ENCODE data around the gene CDC6. TPM values are rescaled to one million over a fixed set of nuclear protein-coding genes. Genes with fewer than 3 reads are reported as not detected.

CDC6 gene, protein sequence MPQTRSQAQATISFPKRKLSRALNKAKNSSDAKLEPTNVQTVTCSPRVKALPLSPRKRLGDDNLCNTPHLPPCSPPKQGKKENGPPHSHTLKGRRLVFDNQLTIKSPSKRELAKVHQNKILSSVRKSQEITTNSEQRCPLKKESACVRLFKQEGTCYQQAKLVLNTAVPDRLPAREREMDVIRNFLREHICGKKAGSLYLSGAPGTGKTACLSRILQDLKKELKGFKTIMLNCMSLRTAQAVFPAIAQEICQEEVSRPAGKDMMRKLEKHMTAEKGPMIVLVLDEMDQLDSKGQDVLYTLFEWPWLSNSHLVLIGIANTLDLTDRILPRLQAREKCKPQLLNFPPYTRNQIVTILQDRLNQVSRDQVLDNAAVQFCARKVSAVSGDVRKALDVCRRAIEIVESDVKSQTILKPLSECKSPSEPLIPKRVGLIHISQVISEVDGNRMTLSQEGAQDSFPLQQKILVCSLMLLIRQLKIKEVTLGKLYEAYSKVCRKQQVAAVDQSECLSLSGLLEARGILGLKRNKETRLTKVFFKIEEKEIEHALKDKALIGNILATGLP
- total RNA-seq (2022; extraction: Qiagen RNA extraction) = 43.9 to 55.4 TPM (median 47.2 TPM) in 5 replicates

DNA sequence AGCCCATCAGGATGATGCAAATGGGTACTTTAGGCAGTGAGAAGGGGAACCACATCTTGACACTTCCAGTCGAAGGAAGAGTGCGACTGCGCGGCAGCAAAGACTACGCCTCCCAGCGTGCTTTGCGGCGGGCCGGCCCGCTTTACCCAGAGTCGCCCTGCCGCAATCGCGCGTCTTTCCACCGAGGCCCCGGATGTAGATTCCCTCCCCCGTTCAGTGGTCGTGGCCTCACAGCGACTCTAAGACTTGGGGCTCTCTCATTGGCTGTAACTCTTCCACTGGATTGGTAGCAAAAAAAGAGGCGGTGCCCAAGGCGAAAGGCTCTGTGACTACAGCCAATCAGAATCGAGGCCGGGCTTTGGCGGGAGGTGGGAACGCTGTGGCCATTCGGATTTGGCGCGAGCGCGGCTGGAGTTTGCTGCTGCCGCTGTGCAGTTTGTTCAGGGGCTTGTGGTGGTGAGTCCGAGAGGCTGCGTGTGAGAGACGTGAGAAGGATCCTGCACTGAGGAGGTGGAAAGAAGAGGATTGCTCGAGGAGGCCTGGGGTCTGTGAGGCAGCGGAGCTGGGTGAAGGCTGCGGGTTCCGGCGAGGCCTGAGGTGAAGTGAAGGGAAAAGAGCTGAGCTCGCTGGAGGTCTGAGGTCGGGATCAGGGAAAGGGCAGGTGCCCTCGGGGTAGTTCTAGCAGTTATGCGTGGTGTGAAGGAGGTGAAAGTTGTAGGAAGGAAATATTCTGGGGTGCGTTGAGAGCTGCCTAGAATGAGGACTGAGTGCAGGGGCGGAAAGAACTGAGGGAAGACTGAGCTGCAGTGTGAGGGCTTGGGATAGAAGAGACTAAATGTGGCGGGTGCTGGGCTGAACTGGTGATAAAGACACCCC is at the start of gene CDC6:
Gene CDC6 (plus strand): TSS at position 386 of the 876 bp plus-strand sequence. CDS start 1,542 bp downstream, outside the sequence.

DNA sequence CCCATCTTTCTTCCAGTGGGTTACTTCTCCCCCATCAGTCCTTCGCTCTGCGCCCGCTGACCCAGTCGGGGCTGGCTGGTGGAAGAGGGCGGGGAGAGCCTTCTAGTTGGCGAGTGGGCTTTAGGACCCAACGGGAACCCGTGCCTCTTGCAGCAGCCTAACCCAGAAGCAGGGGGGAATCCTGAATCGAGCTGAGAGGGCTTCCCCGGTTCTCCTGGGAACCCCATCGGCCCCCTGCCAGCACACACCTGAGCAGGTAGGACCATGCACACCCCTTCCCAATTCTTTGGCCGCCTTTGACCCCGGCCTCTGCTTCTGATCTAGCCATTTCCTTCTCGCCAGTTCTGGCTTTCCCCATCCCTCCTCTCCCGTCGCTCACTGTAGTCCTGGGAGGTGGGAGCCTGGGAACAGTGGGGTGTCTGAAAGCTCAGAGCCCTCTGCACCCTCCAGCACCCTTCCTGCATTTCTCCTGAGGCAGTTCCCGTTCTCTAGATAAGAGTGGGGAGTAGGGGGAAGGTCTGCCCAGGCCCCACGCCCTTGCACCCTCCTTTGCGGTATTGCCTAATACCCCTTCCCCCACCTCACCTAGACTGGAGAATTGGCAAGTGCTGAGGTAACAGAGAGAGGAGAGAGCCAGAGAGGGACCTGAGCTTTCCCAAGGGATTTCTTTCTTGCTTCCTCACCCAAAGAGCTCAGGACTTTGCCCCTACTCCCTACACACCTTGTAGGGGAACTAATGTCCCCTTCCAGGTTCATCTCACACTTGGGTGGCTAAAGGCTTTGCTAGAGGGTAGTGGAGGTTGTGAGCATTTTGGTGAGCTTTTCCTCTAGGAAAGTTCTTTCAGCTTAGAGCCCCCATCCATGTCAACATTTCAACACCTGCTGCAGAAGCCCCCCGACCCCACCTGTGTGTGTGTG is 21.6 kb downstream of the CDC6 start, which contains the start of gene RARA:
Gene RARA (plus strand): TSS at position 150 of the 918 bp plus-strand sequence. CDS start 22,039 bp downstream, outside the sequence.

Other genes with a start within 250 kb of the CDC6 start
- 52.2 to 61.9 TPM (median 57.0 TPM) in 5 replicates for gene MED24, start 233.5 kb upstream of the CDC6 start, total RNA-seq (2022; extraction: Qiagen RNA extraction)
- gene THRA, start 224.9 kb upstream of the CDC6 start, total RNA-seq (2022; extraction: Qiagen RNA extraction) = 28.0 to 36.7 TPM (median 32.3 TPM) in 5 replicates
- gene NR1D1, start 187.3 kb upstream of the CDC6 start, total RNA-seq (2022; extraction: Qiagen RNA extraction) = 8.3 to 10.8 TPM (median 10.0 TPM) in 5 replicates
- 59.7 to 64.8 TPM (median 63.1 TPM) in 5 replicates for gene MSL1, start 165.9 kb upstream of the CDC6 start, total RNA-seq (2022; extraction: Qiagen RNA extraction)
- gene CASC3, start 147.3 kb upstream of the CDC6 start, total RNA-seq (2022; extraction: Qiagen RNA extraction) = 43.3 to 50.3 TPM (median 46.4 TPM) in 5 replicates
- 1.9 to 3.2 TPM (median 2.9 TPM) in 5 replicates for gene RAPGEFL1, start 110.4 kb upstream of the CDC6 start, total RNA-seq (2022; extraction: Qiagen RNA extraction)
- gene WIPF2, start 68.6 kb upstream of the CDC6 start, total RNA-seq (2022; extraction: Qiagen RNA extraction) = 18.7 to 23.5 TPM (median 20.0 TPM) in 5 replicates
- gene RARA, start 21.3 kb downstream of the CDC6 start, total RNA-seq (2022; extraction: Qiagen RNA extraction) = 40.7 to 49.5 TPM (median 45.3 TPM) in 5 replicates
- gene GJD3, start 76.9 kb downstream of the CDC6 start, total RNA-seq (2022; extraction: Qiagen RNA extraction) = 0.34 to 1.1 TPM (median 1.00 TPM) in 5 replicates
- gene TOP2A, start 130.0 kb downstream of the CDC6 start, total RNA-seq (2022; extraction: Qiagen RNA extraction) = 189 to 242 TPM (median 198 TPM) in 5 replicates
- gene IGFBP4, start 155.6 kb downstream of the CDC6 start, total RNA-seq (2022; extraction: Qiagen RNA extraction) = 2,275 to 2,891 TPM (median 2,807 TPM) in 5 replicates
- 188 to 253 TPM (median 228 TPM) in 5 replicates for gene TNS4, start 213.7 kb downstream of the CDC6 start, total RNA-seq (2022; extraction: Qiagen RNA extraction)

Data from A549 treated with AZD2906 at 1 μM for 4 hours (cell line).